ENCODE results near the gene SSBP3. TPM values are rescaled to one million over a fixed set of nuclear protein-coding genes. Genes with fewer than 3 reads are reported as not detected.

Gene SSBP3
- total RNA-seq, 1 donor from 2014 or later, result 6.6 TPM

- DNase-seq, result no peak
Observed at GRCh38 chr1:54409156-54410142, 3.3 kb upstream of the SSBP3 start.

GRCh38 chr1:54408147-54409066 lies 2.2 kb upstream of the SSBP3 start:
- DNase-seq, result peak; percentile 80

GRCh38 chr1:54407404-54408146 lies 1.4 kb upstream of the SSBP3 start:
- DNase-seq, result peak; percentile 95

GRCh38 chr1:54407154-54407403 lies 885 bp upstream of the SSBP3 start:
- no peak for DNase-seq

GRCh38 chr1:54405898-54406293 lies 298 bp downstream of the SSBP3 start:
- DNase-seq, result no peak

- DNase-seq, result peak; percentile 51
Observed at GRCh38 chr1:54404939-54405897, 976 bp downstream of the SSBP3 start.

GRCh38 chr1:54404263-54404662 lies 1.9 kb downstream of the SSBP3 start:
- DNase-seq, result no peak

- peak; percentile 48 for DNase-seq
Observed at GRCh38 chr1:54403808-54404261, 2.4 kb downstream of the SSBP3 start.

GRCh38 chr1:54403405-54403804 lies 2.8 kb downstream of the SSBP3 start:
- no peak for DNase-seq

GRCh38 chr1:54402896-54403295 lies 3.3 kb downstream of the SSBP3 start:
- DNase-seq, result no peak

GRCh38 chr1:54401799-54402198 lies 4.4 kb downstream of the SSBP3 start:
- DNase-seq, result no peak

GRCh38 chr1:54400329-54400728 lies 5.9 kb downstream of the SSBP3 start:
- DNase-seq, result no peak

GRCh38 chr1:54399765-54400164 lies 6.4 kb downstream of the SSBP3 start:
- no peak for DNase-seq

GRCh38 chr1:54398963-54399528 lies 7.1 kb downstream of the SSBP3 start:
- no peak for DNase-seq

- DNase-seq, result no peak
Observed at GRCh38 chr1:54397980-54398379, 8.2 kb downstream of the SSBP3 start.

- DNase-seq, result no peak
Observed at GRCh38 chr1:54397090-54397591, 9.1 kb downstream of the SSBP3 start.

- no peak for DNase-seq
Observed at GRCh38 chr1:54396261-54396933, 9.8 kb downstream of the SSBP3 start.

GRCh38 chr1:54395281-54395934 lies 10.8 kb downstream of the SSBP3 start:
- DNase-seq, result no peak

GRCh38 chr1:54394104-54394503 lies 12.1 kb downstream of the SSBP3 start:
- no peak for DNase-seq

- DNase-seq, result no peak
Observed at GRCh38 chr1:54392401-54392800, 13.8 kb downstream of the SSBP3 start.

Data from dermis blood vessel endothelial cell (primary cell).